Glutamatergic neuron (in vitro differentiated cells): Measurements from ENCODE around the gene FHIT. TPM values are rescaled to one million over a fixed set of nuclear protein-coding genes. Genes with fewer than 3 reads are reported as not detected.
"Not testable (repeated sequence)": the region's sequence is repeated elsewhere in the genome, so short reads cannot be mapped to it uniquely, and the experiment has no call there.

Source experiments
- DNase-seq: peaks from one replicate; pipeline ENCODE4 v3.0.0; 2022
- H3K27ac Mint-ChIP-seq: one replicate; pipeline ENCODE4 v1.8.0; 2020; ENCODE audit warnings: mild to moderate bottlenecking, mixed read lengths, inconsistent platforms; ENCODE audit not compliant: unreplicated experiment
- H3K27me3 Mint-ChIP-seq: one replicate; pipeline ENCODE4 v1.8.0; 2020; ENCODE audit warnings: mild to moderate bottlenecking, moderate library complexity, mixed read lengths, inconsistent platforms; ENCODE audit not compliant: unreplicated experiment
- H3K36me3 Mint-ChIP-seq: one replicate; pipeline ENCODE4 v1.8.0; 2020; ENCODE audit warnings: mild to moderate bottlenecking, mixed read lengths, inconsistent platforms; ENCODE audit not compliant: unreplicated experiment
- H3K4me1 Mint-ChIP-seq: one replicate; pipeline ENCODE4 v1.8.0; 2020; ENCODE audit warnings: mild to moderate bottlenecking, low read depth, mixed read lengths, inconsistent platforms; ENCODE audit not compliant: unreplicated experiment
- H3K4me3 Mint-ChIP-seq: one replicate; pipeline ENCODE4 v1.8.0; 2020; ENCODE audit warnings: mild to moderate bottlenecking, mixed read lengths, inconsistent platforms; ENCODE audit not compliant: unreplicated experiment
- H3K9me3 Mint-ChIP-seq: one replicate; pipeline ENCODE4 v1.8.0; 2020; ENCODE audit warnings: mild to moderate bottlenecking, moderate library complexity, mixed read lengths, inconsistent platforms; ENCODE audit not compliant: unreplicated experiment
- total RNA-seq: library from RNA; stranded (reverse); fragmentation: NEBNext Ultra II Directional; extraction: Animal tissue kit (Norgen Biotek cat#: 25700); gene quantifications from one replicate; pipeline ENCODE4 v1.2.1, GENCODE V29; 2021; ENCODE audit not compliant: unreplicated experiment
- TF ChIP-seq, protein P1 (sequence below): fragments of 200-600 bp; sonication (generic); IDR thresholded peaks from one replicate; pipeline ENCODE4 v1.5.0; 2021; ENCODE audit not compliant: partially characterized antibody, unreplicated experiment

FHIT gene
- total RNA-seq, 1 donor from 2014 or later = 15.2 TPM

DNA sequence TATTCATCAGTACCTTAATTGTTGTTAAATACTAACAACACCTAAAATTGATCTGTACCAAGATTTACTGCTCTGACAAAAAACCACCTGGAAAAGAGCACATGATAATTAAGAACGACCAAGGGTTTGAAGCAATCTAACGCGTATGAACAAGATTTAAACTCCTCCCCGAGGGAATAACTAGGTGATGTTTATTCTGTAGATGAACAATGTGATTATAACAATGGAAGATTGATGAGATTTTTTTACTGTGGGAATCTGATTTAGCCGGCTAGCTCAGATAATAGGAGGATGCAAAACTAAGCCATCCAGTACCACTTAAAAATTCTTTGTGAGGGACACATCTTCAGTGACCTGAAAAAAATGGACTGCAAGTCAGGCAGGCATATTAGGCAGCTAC, 222.1 kb downstream of the FHIT start:
- TF ChIP-seq, protein P1, sequence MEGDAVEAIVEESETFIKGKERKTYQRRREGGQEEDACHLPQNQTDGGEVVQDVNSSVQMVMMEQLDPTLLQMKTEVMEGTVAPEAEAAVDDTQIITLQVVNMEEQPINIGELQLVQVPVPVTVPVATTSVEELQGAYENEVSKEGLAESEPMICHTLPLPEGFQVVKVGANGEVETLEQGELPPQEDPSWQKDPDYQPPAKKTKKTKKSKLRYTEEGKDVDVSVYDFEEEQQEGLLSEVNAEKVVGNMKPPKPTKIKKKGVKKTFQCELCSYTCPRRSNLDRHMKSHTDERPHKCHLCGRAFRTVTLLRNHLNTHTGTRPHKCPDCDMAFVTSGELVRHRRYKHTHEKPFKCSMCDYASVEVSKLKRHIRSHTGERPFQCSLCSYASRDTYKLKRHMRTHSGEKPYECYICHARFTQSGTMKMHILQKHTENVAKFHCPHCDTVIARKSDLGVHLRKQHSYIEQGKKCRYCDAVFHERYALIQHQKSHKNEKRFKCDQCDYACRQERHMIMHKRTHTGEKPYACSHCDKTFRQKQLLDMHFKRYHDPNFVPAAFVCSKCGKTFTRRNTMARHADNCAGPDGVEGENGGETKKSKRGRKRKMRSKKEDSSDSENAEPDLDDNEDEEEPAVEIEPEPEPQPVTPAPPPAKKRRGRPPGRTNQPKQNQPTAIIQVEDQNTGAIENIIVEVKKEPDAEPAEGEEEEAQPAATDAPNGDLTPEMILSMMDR = no peak
- Mint-ChIP-seq H3K9me3 (no peaks in the 10 kb centered on the region), H3K4me3 (no peak overlapping the region)

DNA sequence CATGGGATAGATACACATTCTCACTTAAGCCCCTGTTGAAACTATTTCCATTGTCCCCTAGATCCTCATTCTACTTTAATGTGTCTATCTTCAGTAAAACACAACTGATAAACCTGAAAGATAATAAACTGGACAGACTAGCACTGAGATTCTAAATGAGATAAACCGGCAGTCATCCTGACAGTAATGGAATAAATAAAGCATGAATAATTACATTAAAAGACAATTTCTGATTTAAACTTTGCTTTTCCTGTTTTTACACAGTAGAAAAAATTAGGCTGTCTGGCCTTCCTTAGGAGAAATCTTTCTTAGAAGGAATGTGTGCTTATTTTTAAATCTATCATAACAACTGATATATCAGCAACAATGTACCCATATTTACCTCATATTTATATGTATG, 232.4 kb downstream of the FHIT start:
- no peak overlapping the region for H3K27ac Mint-ChIP-seq
- peaks cover 2% of the 10 kb centered on the region for H3K27me3 Mint-ChIP-seq
- H3K4me3 Mint-ChIP-seq = no peak overlapping the region
- TF ChIP-seq, protein P1 = no peak
- no peaks in the 10 kb centered on the region for H3K36me3 Mint-ChIP-seq
- no peak for DNase-seq
- peaks cover 2% of the 10 kb centered on the region for H3K9me3 Mint-ChIP-seq
- H3K4me1 Mint-ChIP-seq = peaks cover 1% of the 10 kb centered on the region

More for the DNA sequence above, 222.1 kb downstream of the FHIT start:
- no peaks in the 10 kb centered on the region for H3K4me1 Mint-ChIP-seq
- H3K27ac Mint-ChIP-seq = no peak overlapping the region
- H3K27me3 Mint-ChIP-seq = no peaks in the 10 kb centered on the region
- DNase-seq = no peak
- no peaks in the 10 kb centered on the region for H3K36me3 Mint-ChIP-seq

DNA sequence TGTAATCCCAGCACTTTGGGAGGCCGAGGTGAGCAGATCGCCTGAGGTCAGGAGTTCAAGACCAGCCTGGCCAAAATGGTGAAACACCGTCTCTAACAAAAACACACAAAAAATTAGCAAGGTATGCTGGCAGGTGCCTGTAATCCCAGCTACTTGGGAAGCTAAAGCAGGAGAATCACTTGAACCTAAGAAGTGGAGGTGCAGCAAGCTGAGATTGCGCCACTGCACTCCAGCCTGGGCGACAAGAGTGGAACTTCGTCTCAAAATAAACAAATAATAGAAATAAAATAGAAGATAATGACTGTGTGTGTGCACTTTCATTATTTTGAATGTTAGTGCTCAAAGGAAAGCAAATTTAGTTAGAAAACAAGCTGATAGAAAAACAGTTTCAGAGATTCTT, 234.2 kb downstream of the FHIT start:
- H3K9me3 Mint-ChIP-seq, H3K36me3 Mint-ChIP-seq, H3K27ac Mint-ChIP-seq, DNase-seq, H3K27me3 Mint-ChIP-seq, H3K4me3 Mint-ChIP-seq, H3K4me1 Mint-ChIP-seq: not testable (repeated sequence)

DNA sequence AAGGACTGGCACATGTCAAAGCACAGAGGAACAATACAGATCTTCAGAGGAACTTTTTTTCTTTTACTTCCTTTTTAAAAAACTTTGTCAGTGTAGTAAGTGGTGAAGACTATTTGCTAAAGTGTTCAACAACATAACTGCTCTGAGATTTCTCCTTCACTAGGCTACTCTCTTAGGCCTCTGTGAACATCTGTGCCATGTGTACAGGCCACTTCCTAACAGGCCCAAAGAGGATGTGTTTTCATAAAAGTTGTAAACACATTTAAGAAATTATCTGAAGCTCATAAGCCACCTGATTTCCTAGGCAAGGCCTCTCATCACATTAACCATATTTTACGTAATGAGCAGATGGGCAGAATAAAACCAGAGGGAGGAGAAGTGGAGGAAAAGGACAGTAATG, 235.4 kb downstream of the FHIT start:
- Mint-ChIP-seq H3K4me3 (no peak overlapping the region), H3K4me1 (peaks cover 1% of the 10 kb centered on the region), H3K27ac (no peak overlapping the region), H3K27me3 (no peaks in the 10 kb centered on the region), H3K36me3 (no peaks in the 10 kb centered on the region), H3K9me3 (no peaks in the 10 kb centered on the region)
- TF ChIP-seq, protein P1 = no peak
- no peak for DNase-seq

DNA sequence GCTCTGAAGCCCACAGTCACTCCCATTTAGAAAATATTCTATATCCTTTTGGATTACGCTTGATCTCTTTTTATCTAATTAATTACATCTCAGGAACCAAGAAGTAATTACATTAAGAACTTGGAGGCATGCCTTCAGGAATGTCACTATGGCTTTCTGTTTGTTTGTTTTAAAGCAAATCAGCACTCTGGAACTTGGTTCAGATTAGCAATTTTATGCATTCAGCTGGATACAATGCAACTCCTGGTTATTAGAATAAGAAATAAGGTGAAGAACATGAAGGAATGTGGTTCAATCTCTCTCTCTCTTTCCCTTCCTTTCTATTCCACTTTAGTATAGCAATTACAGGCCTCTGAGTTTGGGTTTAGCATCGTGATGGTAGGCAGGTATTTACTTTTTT, 235.8 kb downstream of the FHIT start:
- TF ChIP-seq, protein P1 = no peak
- Mint-ChIP-seq H3K4me3 (no peak overlapping the region), H3K4me1 (peaks cover 1% of the 10 kb centered on the region), H3K36me3 (no peaks in the 10 kb centered on the region), H3K27me3 (no peaks in the 10 kb centered on the region), H3K27ac (no peak overlapping the region), H3K9me3 (no peaks in the 10 kb centered on the region)
- DNase-seq = no peak

DNA sequence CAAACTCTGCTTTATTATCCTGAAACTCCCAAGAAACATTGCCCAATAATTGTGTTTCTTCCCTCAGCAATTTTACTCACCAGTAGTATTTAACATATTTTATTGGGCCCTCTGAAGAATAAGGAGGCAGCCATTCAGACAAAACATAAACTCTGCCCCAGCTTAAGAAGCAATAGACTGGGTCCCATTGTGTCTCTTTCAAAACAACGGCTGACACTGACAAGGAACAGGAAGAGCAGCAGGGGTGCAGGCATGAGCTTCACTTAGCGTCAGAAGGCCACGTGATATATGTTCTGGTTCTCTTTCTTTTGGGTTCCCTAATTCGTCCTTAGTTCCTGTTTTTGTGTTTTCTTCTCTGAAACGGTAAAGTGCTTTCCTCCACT, 242.3 kb downstream of the FHIT start:
- no peak for DNase-seq
- Mint-ChIP-seq H3K27me3 (peaks cover 3% of the 10 kb centered on the region), H3K4me1 (no peaks in the 10 kb centered on the region), H3K9me3 (no peaks in the 10 kb centered on the region), H3K27ac (no peak overlapping the region), H3K36me3 (no peaks in the 10 kb centered on the region), H3K4me3 (no peak overlapping the region)
- TF ChIP-seq, protein P1 = no peak
